ENCODE measurements around the gene KCNJ15. TPM values are rescaled to one million over a fixed set of nuclear protein-coding genes. Genes with fewer than 3 reads are reported as not detected.

KCNJ15 gene
- total RNA-seq, 1 donor from 2014 or later, result 0.99 TPM

GRCh38 chr21:38325216-38325615 lies 68.4 kb downstream of the KCNJ15 start:
- DNase-seq (ENCODE audit: low read depth in 2 of 2), result no peak

GRCh38 chr21:38325731-38326420 lies 69.1 kb downstream of the KCNJ15 start:
- no peak for DNase-seq (ENCODE audit: low read depth in 2 of 2)

GRCh38 chr21:38326429-38326828 lies 69.6 kb downstream of the KCNJ15 start:
- DNase-seq (ENCODE audit: low read depth in 2 of 2), result no peak

GRCh38 chr21:38326899-38327298 lies 70.1 kb downstream of the KCNJ15 start:
- no peak for DNase-seq (ENCODE audit: low read depth in 2 of 2)

- no peak for DNase-seq (ENCODE audit: low read depth in 2 of 2)
Observed at GRCh38 chr21:38327984-38328383, 71.2 kb downstream of the KCNJ15 start.

- no peak for DNase-seq (ENCODE audit: low read depth in 2 of 2)
Observed at GRCh38 chr21:38329162-38329561, 72.4 kb downstream of the KCNJ15 start.

- DNase-seq (ENCODE audit: low read depth in 2 of 2), result no peak
Observed at GRCh38 chr21:38330666-38331065, 73.9 kb downstream of the KCNJ15 start.

- DNase-seq (ENCODE audit: low read depth in 2 of 2), result peak; percentile 17 to 45
Observed at GRCh38 chr21:38333301-38334272, 76.8 kb downstream of the KCNJ15 start.

GRCh38 chr21:38334866-38335265 lies 78.1 kb downstream of the KCNJ15 start:
- no peak for DNase-seq (ENCODE audit: low read depth in 2 of 2)

- no peak for DNase-seq (ENCODE audit: low read depth in 2 of 2)
Observed at GRCh38 chr21:38337793-38338192, 81.0 kb downstream of the KCNJ15 start.

GRCh38 chr21:38340131-38340530 lies 83.3 kb downstream of the KCNJ15 start:
- DNase-seq (ENCODE audit: low read depth in 2 of 2), result no peak

GRCh38 chr21:38341546-38342012 lies 84.8 kb downstream of the KCNJ15 start:
- DNase-seq (ENCODE audit: low read depth in 2 of 2), result no peak

GRCh38 chr21:38342739-38343138 lies 85.9 kb downstream of the KCNJ15 start:
- no peak for DNase-seq (ENCODE audit: low read depth in 2 of 2)

GRCh38 chr21:38343691-38344090 lies 86.9 kb downstream of the KCNJ15 start:
- peak in 1 of 2 donors; percentile 26 for DNase-seq (ENCODE audit: low read depth in 2 of 2)

- DNase-seq (ENCODE audit: low read depth in 2 of 2), result no peak
Observed at GRCh38 chr21:38346286-38346685, 89.5 kb downstream of the KCNJ15 start.

- DNase-seq (ENCODE audit: low read depth in 2 of 2), result peak in 1 of 2 donors; percentile 17
Observed at GRCh38 chr21:38349111-38349746, 92.4 kb downstream of the KCNJ15 start.

GRCh38 chr21:38349977-38350376 lies 93.2 kb downstream of the KCNJ15 start:
- no peak for DNase-seq (ENCODE audit: low read depth in 2 of 2)

GRCh38 chr21:38350684-38351083 lies 93.9 kb downstream of the KCNJ15 start:
- DNase-seq (ENCODE audit: low read depth in 2 of 2), result no peak

GRCh38 chr21:38351176-38351959 lies 94.6 kb downstream of the KCNJ15 start:
- no peak for DNase-seq (ENCODE audit: low read depth in 2 of 2)

GRCh38 chr21:38351961-38352521 lies 95.2 kb downstream of the KCNJ15 start:
- DNase-seq (ENCODE audit: low read depth in 2 of 2), result peak in 1 of 2 donors; percentile 78

Data from lung microvascular endothelial cell (primary cell).